IMR-90 (cell line): ENCODE data around the gene MAPK8IP3. TPM values are rescaled to one million over a fixed set of nuclear protein-coding genes. Genes with fewer than 3 reads are reported as not detected.

ENCODE experiments used
- ATAC-seq: fragments of 200-7000 bp; cut with Tn5 transposase; 2 replicates; pipeline ENCODE4 v1.9.1; 2020; ENCODE audit warnings: low read depth, mild to moderate bottlenecking, moderate library complexity
- BruUV-seq: library from RNA; stranded (reverse); fragments of 400-500 nt; replicated peaks from 2 replicates; lab custom pipeline; 2021; lab: Mats Ljungman, UMichigan
- CTCF ChIA-PET: fragments of 300-600 bp; formaldehyde crosslinking; extraction: SDS; loops from one replicate; lab custom pipeline; 2021; ENCODE audit warnings: antibody characterized with exemption; lab: Yijun Ruan, JAX
- POLR2A ChIA-PET: fragments of 300-600 bp; sonication (Branson Sonifier 250); formaldehyde crosslinking; loops from one replicate; lab custom pipeline; 2022; ENCODE audit warnings: antibody characterized with exemption; ENCODE audit not compliant: unreplicated experiment; lab: Charles Lee
- DNase-seq: peaks from one replicate; pipeline ENCODE4 v3.0.0; 2013
- H2AFZ ChIP-seq: replicated peaks from 2 replicates; pipeline ENCODE3; 2013; ENCODE audit warnings: low read length, mild to moderate bottlenecking; ENCODE audit not compliant: poor library complexity
- H2AK5ac ChIP-seq: 2 replicates; pipeline ENCODE4 v1.6.1; 2013; ENCODE audit warnings: low read depth, low read length, inconsistent platforms
- H2AK9ac ChIP-seq: replicated peaks from 2 replicates; pipeline ENCODE3; 2013; ENCODE audit warnings: mild to moderate bottlenecking, low read depth, low read length, moderate library complexity; ENCODE audit not compliant: poor library complexity
- H2BK120ac ChIP-seq: 2 replicates; pipeline ENCODE4 v1.6.1; 2013; ENCODE audit warnings: low read depth, low read length, inconsistent platforms
- H2BK15ac ChIP-seq: 3 replicates; pipeline ENCODE4 v1.6.1; 2013; ENCODE audit warnings: low read depth, low read length, inconsistent platforms
- H2BK20ac ChIP-seq: 2 replicates; pipeline ENCODE4 v1.6.1; 2013; ENCODE audit warnings: low read depth, mild to moderate bottlenecking, inconsistent platforms, low read length, moderate library complexity
- H2BK5ac ChIP-seq: 2 replicates; pipeline ENCODE4 v1.6.1; 2013; ENCODE audit warnings: mild to moderate bottlenecking, low read depth, low read length, inconsistent platforms; ENCODE audit not compliant: poor library complexity, severe bottlenecking
- H3K14ac ChIP-seq: replicated peaks from 2 replicates; pipeline ENCODE4 v1.6.1; 2013; ENCODE audit warnings: low read depth, low read length, inconsistent platforms
- H3K18ac ChIP-seq: 2 replicates; pipeline ENCODE4 v1.6.1; 2013; ENCODE audit warnings: low read depth, low read length, control low read depth
- H3K23ac ChIP-seq: 2 replicates; pipeline ENCODE4 v1.6.1; 2013; ENCODE audit warnings: low read depth, low read length, inconsistent platforms
- H3K27ac ChIP-seq: 2 replicates; pipeline ENCODE4 v1.5.1; 2013; ENCODE audit warnings: mild to moderate bottlenecking, control low read depth, low read length; ENCODE audit not compliant: insufficient read depth
- H3K27me3 ChIP-seq: 2 replicates; pipeline ENCODE4 v1.6.1; 2013; ENCODE audit warnings: low read length; ENCODE audit not compliant: control insufficient read depth, insufficient read depth
- H3K36me3 ChIP-seq: 2 replicates; pipeline ENCODE4 v1.6.1; 2013; ENCODE audit warnings: low read length, mixed read lengths; ENCODE audit not compliant: control insufficient read depth, insufficient read depth
- H3K4ac ChIP-seq: 2 replicates; pipeline ENCODE4 v1.6.1; 2013; ENCODE audit warnings: low read depth, low read length, inconsistent platforms
- H3K4me1 ChIP-seq: 2 replicates; pipeline ENCODE4 v1.6.1; 2013; ENCODE audit warnings: low read length, mixed read lengths; ENCODE audit not compliant: control insufficient read depth, insufficient read depth
- H3K4me2 ChIP-seq: 2 replicates; pipeline ENCODE4 v1.6.1; 2013; ENCODE audit warnings: low read depth, mild to moderate bottlenecking, control low read depth, low read length, moderate library complexity
- H3K4me3 ChIP-seq: 2 replicates; pipeline ENCODE4 v1.5.1; 2013; ENCODE audit warnings: low read depth, mild to moderate bottlenecking, control low read depth, low read length, moderate library complexity; ENCODE audit not compliant: insufficient read depth
- H3K56ac ChIP-seq: 2 replicates; pipeline ENCODE4 v1.6.1; 2013; ENCODE audit warnings: low read length, inconsistent platforms; ENCODE audit not compliant: insufficient read depth; ENCODE audit errors: extremely low read depth
- H3K79me1 ChIP-seq, 2 experiments: 2 replicates each; pipeline ENCODE4 v1.6.1; 2013; ENCODE audit warnings: low read length in 2 of 2, inconsistent platforms in 1 of 2, low read depth in 1 of 2
- H3K9ac ChIP-seq: 2 replicates; pipeline ENCODE4 v1.6.1; 2013; ENCODE audit warnings: low read depth, low read length, control low read depth
- H3K9me1 ChIP-seq: 2 replicates; pipeline ENCODE4 v1.6.1; 2013; ENCODE audit warnings: low read length, inconsistent platforms; ENCODE audit not compliant: insufficient read depth
- H3K9me3 ChIP-seq: 2 replicates; pipeline ENCODE4 v1.6.1; 2013; ENCODE audit warnings: low read length; ENCODE audit not compliant: control insufficient read depth, insufficient read depth
- H4K20me1 ChIP-seq: 2 replicates; pipeline ENCODE4 v1.6.1; 2013; ENCODE audit warnings: low read length, inconsistent platforms; ENCODE audit not compliant: insufficient read depth
- H4K5ac ChIP-seq: 2 replicates; pipeline ENCODE4 v1.6.1; 2013; ENCODE audit warnings: mild to moderate bottlenecking, low read depth, low read length, control low read depth
- H4K8ac ChIP-seq, 2 experiments: 2 replicates each; pipeline ENCODE4 v1.6.1; 2013; ENCODE audit warnings: low read depth in 2 of 2, low read length in 2 of 2, control low read depth in 1 of 2, inconsistent platforms in 1 of 2
- H4K91ac ChIP-seq: 2 replicates; pipeline ENCODE4 v1.6.1; 2013; ENCODE audit warnings: low read depth, low read length, inconsistent platforms; ENCODE audit not compliant: insufficient read depth
- BHLHE40 ChIP-seq: fragments of 150-350 bp; IDR thresholded peaks from 2 replicates; pipeline ENCODE4 v1.6.1; 2016; ENCODE audit warnings: mild to moderate bottlenecking, low read depth, low read length
- CEBPB ChIP-seq: IDR thresholded peaks from 2 replicates; pipeline ENCODE4 v1.6.1; 2012; ENCODE audit warnings: low read depth, low read length, improper control_type of control experiment
- CHD1 ChIP-seq: IDR thresholded peaks from 2 replicates; pipeline ENCODE4 v1.6.1; 2012; ENCODE audit warnings: low read depth, low read length, improper control_type of control experiment
- CTCF ChIP-seq: conservative IDR thresholded peaks from 2 replicates; pipeline ENCODE4 v1.5.1; 2012; ENCODE audit warnings: mild to moderate bottlenecking, low read depth, low read length, improper control_type of control experiment
- ELK1 ChIP-seq: fragments of 150-350 bp; IDR thresholded peaks from 2 replicates; pipeline ENCODE4 v1.6.1; 2016; ENCODE audit warnings: low read depth, mild to moderate bottlenecking, low read length, moderate library complexity, borderline replicate concordance
- FOS ChIP-seq: fragments of 150-350 bp; IDR thresholded peaks from 2 replicates; pipeline ENCODE4 v1.6.1; 2016; ENCODE audit warnings: low read depth, low read length
- MAFK ChIP-seq: IDR thresholded peaks from 2 replicates; pipeline ENCODE4 v1.6.1; 2012; ENCODE audit warnings: low read depth, low read length, improper control_type of control experiment
- MAZ ChIP-seq: IDR thresholded peaks from 2 replicates; pipeline ENCODE4 v1.6.1; 2012; ENCODE audit warnings: low read depth, mild to moderate bottlenecking, low read length, improper control_type of control experiment, moderate library complexity, borderline replicate concordance
- MXI1 ChIP-seq: IDR thresholded peaks from 2 replicates; pipeline ENCODE4 v1.6.1; 2012; ENCODE audit warnings: low read depth, mild to moderate bottlenecking, low read length, moderate library complexity, borderline replicate concordance
- NFE2L2 ChIP-seq: fragments of 150-350 bp; IDR thresholded peaks from 2 replicates; pipeline ENCODE4 v1.6.1; 2016; ENCODE audit warnings: low read depth, mild to moderate bottlenecking, low read length
- POLR2A ChIP-seq: IDR thresholded peaks from 2 replicates; pipeline ENCODE4 v1.6.1; 2012; ENCODE audit warnings: mild to moderate bottlenecking, low read depth, low read length
- RAD21 ChIP-seq: IDR thresholded peaks from 2 replicates; pipeline ENCODE4 v1.6.1; 2012; ENCODE audit warnings: low read length, improper control_type of control experiment
- RCOR1 ChIP-seq: IDR thresholded peaks from 2 replicates; pipeline ENCODE4 v1.6.1; 2012; ENCODE audit warnings: mild to moderate bottlenecking, low read length, improper control_type of control experiment; ENCODE audit not compliant: insufficient replicate concordance
- RFX5 ChIP-seq: IDR thresholded peaks from 2 replicates; pipeline ENCODE4 v1.8.0; 2012; ENCODE audit warnings: low read depth, mild to moderate bottlenecking, low read length, moderate library complexity
- SMC3 ChIP-seq: fragments of 150-350 bp; IDR thresholded peaks from 2 replicates; pipeline ENCODE4 v1.6.1; 2016; ENCODE audit warnings: low read depth, mild to moderate bottlenecking, antibody characterized with exemption, low read length, moderate library complexity
- USF2 ChIP-seq: fragments of 150-350 bp; IDR thresholded peaks from 2 replicates; pipeline ENCODE4 v1.6.1; 2017; ENCODE audit warnings: mild to moderate bottlenecking, antibody characterized with exemption, low read length, low read depth
- WGBS, 2 experiments: methylation state at CpG; one replicate each; pipeline versions ENCODE4 v1.1.5 to v1.1.7; 2013; ENCODE audit warnings: missing lambda C conversion rate in 2 of 2; ENCODE audit not compliant: insufficient read length in 1 of 2; ENCODE audit errors: extremely low coverage in 2 of 2; 5-methylcytosine and 5-hydroxymethylcytosine counted together
- dilution Hi-C: fragments of 300-500 bp; cut with HindIII; formaldehyde crosslinking; loops from one replicate; pipeline ENCODE4 v1.14.3; 2018; ENCODE audit warnings: low sequenced_read_pairs; ENCODE audit not compliant: unreplicated experiment
- in situ Hi-C: fragments of 300-500 bp; cut with MboI; formaldehyde crosslinking; loops from 3 replicates; pipeline ENCODE4 v1.14.3; 2019; ENCODE audit warnings: low sequenced_read_pairs, inconsistent platforms, mixed read lengths
- intact Hi-C: fragments of 100-400 bp; cut with micrococcal nuclease; formaldehyde crosslinking; loops from 2 replicates; pipeline ENCODE4 v1.10.0; 2022
- polyA plus RNA-seq, 3 experiments: library from polyadenylated mRNA; depleted of rRNA; stranded (reverse); fragments of >200 nt; gene quantifications; 2 replicates each; pipeline ENCODE4 v1.2.3, GENCODE V29; 2012; ENCODE audit warnings: low replicate concordance in 1 of 3
- total RNA-seq: library from RNA; depleted of rRNA; stranded (reverse); fragments of >200 nt; gene quantifications from 2 replicates; pipeline ENCODE4 v1.2.3, GENCODE V29; 2012

Gene MAPK8IP3
- total and polyA plus RNA-seq, 2 of the 4 experiments (the other 2 are of a cell fraction) = 17.0 to 69.1 TPM

- peak within 1 kb of the TSS; percentile 28 for H2AK9ac ChIP-seq
- H4K91ac ChIP-seq = no peak within 1 kb of the TSS
- no peaks in the 10 kb centered on the region; the same call in 1 of the 2 replicates for H4K20me1 ChIP-seq
- no peak within 1 kb of the TSS for H3K14ac ChIP-seq
- no peak within 1 kb of the TSS for H2BK5ac ChIP-seq
- DNase-seq = no peak
- peaks cover 5% of the 10 kb centered on the region; the same call in 1 of the 2 replicates for H3K9me3 ChIP-seq
- 0 out of 2 replicates have a peak, but pooled peaks cover 2% of the 10 kb centered on the region for H3K9me1 ChIP-seq
- no peak within 1 kb of the TSS for H4K8ac ChIP-seq
- in situ Hi-C loops = no loop called here
- H2BK15ac ChIP-seq = no peak within 1 kb of the TSS
- H3K27ac ChIP-seq = no peak within 1 kb of the TSS
- no peak within 1 kb of the TSS for H3K4me2 ChIP-seq
- ChIA-PET CTCF (no interaction called here), POLR2A (no interaction called here)
- intact Hi-C loops = no loop called here
- no peaks in the 10 kb centered on the region for H3K79me1 ChIP-seq
- ATAC-seq = no peak
- no peak within 1 kb of the TSS for H3K56ac ChIP-seq
- H3K18ac ChIP-seq = no peak within 1 kb of the TSS
- no peaks in the 10 kb centered on the region for H3K4me1 ChIP-seq
- H2AK5ac ChIP-seq = no peak within 1 kb of the TSS
- no peak within 1 kb of the TSS for H3K23ac ChIP-seq
- no peaks in the 10 kb centered on the region for H3K27me3 ChIP-seq
- H3K4ac ChIP-seq = no peak within 1 kb of the TSS
- TF ChIP-seq SMC3 (no peak), NFE2L2 (no peak), RFX5 (no peak), CHD1 (no peak), MAFK (no peak), ELK1 (no peak), USF2 (no peak), RAD21 (no peak), FOS (no peak), BHLHE40 (no peak), CTCF (no peak), POLR2A (no peak), MAZ (no peak), MXI1 (no peak), CEBPB (no peak), RCOR1 (no peak)
- no peak within 1 kb of the TSS for H4K5ac ChIP-seq
- no peak within 1 kb of the TSS for H2AFZ ChIP-seq
- H3K4me3 ChIP-seq = no peak within 1 kb of the TSS
- H2BK20ac ChIP-seq = no peak within 1 kb of the TSS
- peaks cover 20% of the 10 kb centered on the region for H3K36me3 ChIP-seq
- no peak within 1 kb of the TSS for H2BK120ac ChIP-seq
- BruUV-seq = no TSS peak
- dilution Hi-C loops = no loop called here
- 74% methylated on average over 16 of the region's 28 CpGs; no CpG with 5 or more reads in 1 of the 2 experiments for WGBS, 2 experiments
- H3K9ac ChIP-seq = no peak within 1 kb of the TSS
Observed at GRCh38 chr16:1793578-1794220, 87.7 kb downstream of the MAPK8IP3 start, which contains the start of gene IGFALS. TSS of gene IGFALS (minus strand) at chr16:1793705. CDS start at chr16:1793652, 53 bp downstream.
